HG03571 (cell line): ENCODE measurements around the gene GMPR2.

Source experiments
- ATAC-seq: cut with Tn5 transposase; IDR thresholded peaks from one replicate; pipeline ENCODE4 v1.9.1; 2021; ENCODE audit not compliant: unreplicated experiment

Gene GMPR2

DNA sequence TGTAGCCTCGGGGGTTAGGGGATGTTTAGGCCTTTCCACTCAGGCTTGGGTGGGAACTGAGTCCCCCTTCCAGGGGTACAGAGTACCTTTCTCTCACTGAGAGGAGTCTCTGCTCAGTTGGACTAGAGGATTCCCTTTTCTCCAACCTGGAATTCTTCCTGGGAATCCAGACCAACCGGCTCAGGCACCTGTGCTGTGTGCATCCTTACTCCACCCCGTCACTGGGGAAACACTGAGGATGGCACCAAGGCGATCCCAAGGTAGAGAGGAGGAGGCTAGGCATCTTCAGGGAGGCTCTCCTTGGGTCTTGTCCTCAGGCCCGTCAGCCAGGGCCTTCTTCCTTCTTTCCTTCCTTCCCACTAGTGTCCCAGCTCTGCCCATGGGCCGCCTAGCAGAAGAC, 31.1 kb downstream of the GMPR2 start:
- ATAC-seq: no peak

GRCh38 chr14:24264298-24264697, 31.6 kb downstream of the GMPR2 start:
- no peak for ATAC-seq

GRCh38 chr14:24266344-24267244, 33.9 kb downstream of the GMPR2 start:
- ATAC-seq: no peak

- no peak for ATAC-seq
These were observed 34.8 kb downstream of the GMPR2 start for GRCh38 chr14:24267516-24267915.

DNA sequence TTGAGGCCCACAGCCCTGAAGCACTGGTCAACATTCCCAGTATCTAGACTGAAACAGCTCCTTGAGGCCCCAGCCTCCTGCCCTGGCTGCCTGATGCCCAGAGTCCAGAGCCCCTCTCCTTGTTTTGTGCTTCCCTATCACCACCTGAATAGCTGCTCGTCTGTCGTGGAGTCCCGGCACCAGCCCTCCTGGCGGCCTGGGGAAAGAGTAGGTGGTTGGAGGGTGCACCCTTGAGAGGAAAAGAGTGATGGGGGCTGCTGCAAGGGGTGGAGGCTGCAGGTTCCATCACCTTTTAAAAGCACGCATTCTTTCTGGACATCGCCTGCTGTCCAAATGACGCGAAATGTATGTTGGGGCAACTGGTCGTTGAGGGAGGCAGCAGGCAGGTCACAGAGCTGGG, 35.5 kb downstream of the GMPR2 start:
- no peak for ATAC-seq

GRCh38 chr14:24269368-24269767, 36.6 kb downstream of the GMPR2 start:
- no peak for ATAC-seq

- no peak for ATAC-seq
These were observed 37.3 kb downstream of the GMPR2 start for GRCh38 chr14:24269910-24270536.

- no peak for ATAC-seq
These were observed 37.9 kb downstream of the GMPR2 start for GRCh38 chr14:24270537-24271133.

DNA sequence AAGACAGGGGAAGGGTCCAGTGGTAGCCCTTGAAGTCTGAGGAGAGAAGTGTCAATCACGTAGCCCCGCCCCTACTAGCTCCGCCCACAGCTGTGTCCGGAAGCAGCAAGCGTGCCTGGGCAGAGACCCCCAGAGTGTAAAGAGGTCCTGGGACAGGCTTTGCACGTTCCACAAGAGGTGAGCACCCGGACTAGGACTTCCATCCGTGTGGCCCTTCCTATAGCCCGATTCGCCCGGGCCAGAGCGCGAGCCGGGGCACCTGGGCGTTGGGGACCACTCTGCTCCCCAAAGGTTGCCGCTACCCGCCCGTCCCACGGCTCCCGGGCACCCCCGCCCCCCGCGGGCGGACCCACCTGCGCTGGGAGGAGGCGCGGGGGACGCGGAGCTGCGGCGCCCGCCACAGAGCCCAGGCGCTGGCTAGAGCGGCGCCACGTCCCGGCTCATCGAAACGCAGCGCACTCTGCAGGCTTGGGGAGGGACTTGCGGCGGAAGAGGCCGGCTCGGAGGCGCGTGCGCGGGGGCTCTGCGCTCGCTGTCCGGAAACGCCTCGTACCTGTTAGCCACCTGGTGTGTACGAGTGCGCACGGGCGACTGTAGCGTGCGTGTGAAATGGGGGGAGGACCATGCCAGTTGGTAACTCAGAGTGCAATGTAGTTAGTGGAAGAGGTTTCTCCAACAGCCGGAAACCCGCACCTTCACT, 38.6 kb downstream of the GMPR2 start, which contains the start of gene RABGGTA:
RABGGTA (minus strand) TSS at position 464 of the 700 bp plus-strand sequence. CDS start 482 bp downstream, outside the sequence.
- peak; percentile 75 for ATAC-seq

DNA sequence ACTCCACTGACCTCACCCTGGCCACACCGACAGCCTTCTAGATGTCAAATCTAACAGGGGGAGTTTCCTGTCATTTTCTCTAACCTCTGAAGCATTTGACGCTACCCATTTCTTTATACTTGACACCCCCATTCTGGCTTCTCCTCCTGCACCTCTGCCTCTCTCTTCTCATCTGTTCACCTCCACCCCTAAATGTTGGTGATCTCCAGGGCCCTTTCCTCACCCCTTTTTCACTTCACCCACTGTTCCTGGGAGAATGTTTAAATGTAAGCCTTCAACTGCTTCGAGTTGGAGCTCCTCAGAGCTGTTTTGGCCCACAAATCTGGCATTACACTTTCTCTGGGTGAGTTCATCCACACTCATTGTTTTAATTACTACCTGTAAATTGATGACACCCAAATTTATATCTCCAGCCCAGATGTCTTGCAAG, 39.1 kb downstream of the GMPR2 start:
- no peak for ATAC-seq

DNA sequence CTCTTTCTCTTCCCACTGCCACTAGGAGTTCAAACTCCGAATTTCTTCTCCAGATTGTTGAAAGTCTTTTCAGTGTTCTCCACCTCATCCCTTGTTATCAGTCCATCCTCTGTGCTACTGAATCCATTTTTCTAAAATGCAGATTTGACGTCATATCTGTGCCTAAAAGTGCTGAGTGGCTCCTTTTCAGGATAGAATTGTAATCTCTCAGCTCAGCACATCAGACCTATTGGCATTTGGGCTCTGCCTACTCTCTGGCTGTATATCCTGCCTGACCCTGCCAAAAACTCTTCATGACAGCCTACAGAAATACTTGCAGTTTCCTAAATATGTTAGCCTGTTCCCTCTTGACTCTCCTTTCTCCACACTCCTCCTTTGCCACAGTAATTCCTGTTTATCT, 39.7 kb downstream of the GMPR2 start:
- no peak for ATAC-seq

GRCh38 chr14:24273422-24273998, 40.8 kb downstream of the GMPR2 start:
- ATAC-seq: no peak

DNA sequence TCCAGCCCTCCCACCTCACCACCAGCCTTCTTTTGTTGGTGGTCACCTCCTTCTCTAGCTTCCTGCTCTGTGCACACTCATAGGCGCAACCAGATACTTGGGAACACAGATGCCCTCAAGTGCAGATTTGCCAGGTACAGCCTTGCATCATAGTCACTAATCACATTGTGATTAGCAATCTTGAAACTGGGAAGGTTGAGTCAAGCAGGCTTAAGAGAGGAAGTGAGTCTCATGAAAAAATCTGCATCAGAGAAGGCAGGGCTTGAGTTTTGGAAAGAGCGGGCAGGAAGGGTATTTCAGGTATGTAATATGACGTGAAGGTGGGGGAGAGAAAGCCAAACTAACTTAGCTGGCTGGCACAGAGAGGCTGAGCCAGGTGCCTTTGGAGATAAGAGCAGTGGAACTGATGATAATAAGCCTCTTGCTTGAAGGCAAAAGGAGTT, 41.4 kb downstream of the GMPR2 start:
- ATAC-seq: peak; percentile 33

DNA sequence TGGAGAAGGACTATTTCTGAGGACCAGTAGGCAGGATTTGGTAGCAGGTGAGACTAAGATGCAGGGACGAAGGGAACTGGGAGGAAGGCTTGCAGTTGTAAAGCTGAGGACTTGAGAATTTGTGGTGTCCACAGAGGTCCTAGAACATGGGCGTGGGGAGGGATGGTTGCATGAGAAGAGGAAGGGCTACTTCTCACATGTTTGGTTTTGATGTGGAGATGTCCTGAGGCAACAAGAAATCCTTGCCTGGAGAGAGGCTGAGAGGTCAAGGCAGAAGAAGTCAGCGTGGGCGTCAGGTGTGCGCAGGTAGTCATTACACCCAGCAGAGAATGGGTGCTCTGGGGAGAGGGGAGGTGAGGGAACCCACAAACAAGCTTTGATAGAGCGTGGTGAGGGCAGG, 44.3 kb downstream of the GMPR2 start:
- no peak for ATAC-seq

- no peak for ATAC-seq
These were observed 45.0 kb downstream of the GMPR2 start for GRCh38 chr14:24277606-24278321.

GRCh38 chr14:24278424-24278823, 45.7 kb downstream of the GMPR2 start:
- ATAC-seq: no peak

DNA sequence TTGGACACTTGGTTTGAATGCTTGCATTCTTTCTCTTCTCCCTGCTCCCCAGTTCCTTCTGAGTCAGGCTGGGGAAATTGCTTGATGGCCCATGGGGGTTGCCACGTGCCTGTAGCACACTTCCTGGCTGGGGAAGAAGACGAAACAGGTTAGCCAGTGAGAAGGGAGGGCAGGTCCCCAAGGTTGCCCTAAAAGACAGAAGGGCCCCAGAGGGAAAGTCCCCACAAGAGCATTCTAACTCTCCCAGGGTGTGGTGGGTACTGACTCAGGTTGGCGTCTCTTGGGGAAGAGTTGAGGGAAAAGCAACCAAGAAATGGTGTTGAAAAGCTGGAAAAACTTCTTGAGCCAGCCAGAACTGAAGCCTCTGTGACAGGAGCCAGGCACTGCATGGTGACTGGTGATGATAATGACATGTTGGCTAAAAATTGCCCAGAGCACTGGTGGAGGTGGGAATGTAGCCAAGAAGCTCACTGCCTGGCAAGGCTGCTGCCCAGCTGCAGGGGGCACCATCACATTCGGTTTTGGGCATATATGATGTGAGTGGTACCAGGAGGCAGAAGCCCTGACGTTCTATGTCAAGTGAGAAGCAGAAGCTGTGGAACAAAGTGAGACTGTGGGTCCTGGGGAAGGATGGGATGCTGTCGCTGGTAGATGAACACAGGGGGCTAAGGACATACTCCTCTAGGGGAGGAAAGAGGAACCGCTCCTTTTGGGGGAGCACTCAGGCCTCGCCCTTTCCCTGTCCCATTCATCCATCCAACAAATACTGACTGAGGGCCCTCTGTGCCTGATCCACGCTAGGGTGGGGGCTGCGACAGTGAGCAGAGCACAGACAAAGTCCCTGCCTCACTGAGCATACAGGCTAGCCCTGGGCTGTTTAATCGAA, 46.8 kb downstream of the GMPR2 start:
- ATAC-seq: peak; percentile 43

- ATAC-seq: no peak
These were observed 48.2 kb downstream of the GMPR2 start for GRCh38 chr14:24280797-24281460.

DNA sequence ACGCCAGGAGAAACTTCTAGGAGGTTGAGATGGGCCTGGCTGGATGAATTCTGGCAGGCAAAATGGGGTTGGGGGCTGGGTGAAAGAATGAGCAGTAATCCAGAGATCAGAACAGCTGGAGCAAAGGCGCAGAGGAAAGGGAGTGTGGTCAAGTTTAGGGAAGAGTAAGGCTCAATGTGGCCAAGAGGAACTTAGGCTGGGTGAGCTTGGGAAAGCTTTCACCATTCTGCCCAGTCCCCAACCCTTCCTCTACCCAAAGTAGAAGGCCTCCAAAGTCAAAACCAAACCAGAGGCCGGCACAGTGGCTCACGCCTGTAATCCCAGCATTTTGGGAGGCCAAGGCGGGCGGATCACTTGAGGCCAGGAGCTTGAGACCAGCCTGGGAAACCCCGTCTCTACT, 48.9 kb downstream of the GMPR2 start:
- no peak for ATAC-seq
